Bronchus fibroblast of lung (primary cell): ENCODE data around the gene PSMD12. TPM values are rescaled to one million over a fixed set of nuclear protein-coding genes. Genes with fewer than 3 reads are reported as not detected.

Experiments
- total RNA-seq: library from RNA; depleted of rRNA; stranded (reverse); fragments of >200 nt; gene quantifications from 2 replicates; pipeline ENCODE4 v1.2.3, GENCODE V29; 2015

The PSMD12 gene
- total RNA-seq, result 13.7 and 16.8 TPM in 2 replicates

DNA sequence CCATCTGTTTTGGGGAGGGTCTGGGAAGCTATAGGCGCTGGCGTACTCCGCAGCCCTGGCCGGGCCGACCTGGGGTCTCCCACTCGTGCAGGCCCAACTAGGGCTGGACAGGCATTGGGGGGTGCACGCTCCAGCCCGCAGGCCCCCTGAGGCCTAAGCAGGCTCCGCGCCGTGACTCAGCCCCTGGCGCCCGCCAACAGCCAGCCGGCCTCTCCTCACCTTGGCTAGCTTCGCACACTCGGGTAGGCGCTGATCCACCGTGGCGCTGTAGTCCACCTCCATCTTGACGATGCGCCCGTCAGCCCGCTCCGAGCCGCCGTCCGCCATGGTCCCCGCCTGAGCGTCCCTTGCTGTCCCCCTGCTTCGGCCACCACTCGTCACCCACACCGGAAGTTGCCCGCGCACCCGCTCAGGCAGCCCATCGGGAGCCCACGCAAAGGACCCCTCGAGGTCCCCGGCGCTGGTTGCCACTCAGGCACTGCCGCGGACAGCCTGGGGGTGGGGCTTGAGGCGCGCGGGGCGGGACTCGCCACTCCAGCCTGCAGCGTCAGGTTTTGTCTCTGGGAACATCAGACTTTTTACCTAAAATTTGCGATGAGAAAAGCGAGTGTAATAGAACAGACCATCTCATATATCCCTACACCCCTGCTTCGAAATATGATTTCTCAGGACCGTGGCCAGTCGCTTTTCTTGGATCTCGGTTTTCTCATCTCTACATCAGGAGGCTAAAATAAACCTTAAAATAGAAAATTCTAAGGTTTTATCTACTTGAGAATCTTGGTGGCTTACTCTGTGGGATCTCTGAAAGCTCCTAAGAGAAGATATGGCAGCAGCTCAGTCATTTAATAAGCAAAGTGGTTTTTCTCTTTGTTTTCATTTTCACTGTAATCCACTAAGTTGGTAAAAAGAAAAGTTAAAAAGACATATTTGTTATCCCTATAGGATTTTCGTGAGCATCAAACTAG lies at the start of gene PSMD12:
TSS of gene PSMD12 (minus strand) at position 385 of the 965 bp plus-strand sequence. CDS start at position 327, 58 bp downstream.

DNA sequence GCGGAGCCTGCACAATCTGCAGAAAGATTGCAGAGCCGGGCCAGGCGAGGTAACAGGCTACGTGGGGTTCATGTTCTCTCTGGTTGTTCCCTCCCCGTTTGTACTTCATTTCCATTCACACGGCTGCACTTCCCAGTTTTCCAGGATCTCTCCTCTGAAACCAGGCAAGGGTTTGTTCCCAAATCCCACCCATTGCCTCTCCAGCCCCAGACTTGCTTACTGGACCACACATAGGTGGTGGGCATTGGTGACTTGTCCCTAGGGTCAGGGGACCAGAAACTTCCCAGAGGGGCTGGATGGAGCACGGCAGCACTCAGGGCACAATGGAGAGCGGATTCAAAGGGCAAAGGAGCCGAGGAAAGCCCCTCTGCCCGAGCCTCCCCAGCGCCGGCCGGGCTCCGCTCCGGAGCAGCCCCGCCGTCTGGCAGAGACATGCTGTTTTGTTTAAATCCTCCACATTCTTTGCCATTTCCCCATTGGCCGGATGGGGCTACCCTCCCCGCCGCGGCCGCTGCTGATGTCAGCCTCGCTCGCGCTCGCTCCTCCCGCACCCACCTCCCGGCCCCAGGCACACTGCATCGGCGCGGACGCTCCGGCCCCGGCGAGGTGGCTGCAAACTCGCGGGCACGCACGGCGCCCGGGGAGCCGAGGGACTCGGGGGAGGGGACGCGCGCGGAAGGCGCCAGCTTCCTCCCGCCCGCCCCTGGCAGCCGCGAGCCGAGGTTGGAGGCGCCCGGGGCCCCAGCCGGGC lies 10.5 kb upstream of the PSMD12 start, which contains the start of gene PITPNC1:
TSS of gene PITPNC1 (plus strand) at position 545 of the 751 bp plus-strand sequence.

Other genes with a start within 250 kb of the PSMD12 start
- 8.3 and 11.4 TPM in 2 replicates for gene HELZ, start 121.4 kb downstream of the PSMD12 start, total RNA-seq
- gene PITPNC1, start 10.7 kb upstream of the PSMD12 start, total RNA-seq, result 6.7 and 9.5 TPM in 2 replicates